SK-N-DZ (cell line): ENCODE data around the gene COL4A2. TPM values are rescaled to one million over a fixed set of nuclear protein-coding genes. Genes with fewer than 3 reads are reported as not detected.

ENCODE experiments used
- DNase-seq: peaks from one replicate; pipeline ENCODE4 v3.0.0-alpha.2; 2015; ENCODE audit warnings: low spot score
- polyA plus RNA-seq, 2 experiments: library from polyadenylated mRNA; depleted of rRNA; stranded (reverse); fragments of >200 nt; gene quantifications; 2 replicates each; pipeline ENCODE4 v1.2.3, GENCODE V29; 2014

COL4A2 gene
- polyA plus RNA-seq (2014; cell fraction: cytosol; rRNA removed) = 65.4 and 81.9 TPM in 2 replicates
- polyA plus RNA-seq (2014; cell fraction: nucleus; rRNA removed) = 108 and 116 TPM in 2 replicates

DNA sequence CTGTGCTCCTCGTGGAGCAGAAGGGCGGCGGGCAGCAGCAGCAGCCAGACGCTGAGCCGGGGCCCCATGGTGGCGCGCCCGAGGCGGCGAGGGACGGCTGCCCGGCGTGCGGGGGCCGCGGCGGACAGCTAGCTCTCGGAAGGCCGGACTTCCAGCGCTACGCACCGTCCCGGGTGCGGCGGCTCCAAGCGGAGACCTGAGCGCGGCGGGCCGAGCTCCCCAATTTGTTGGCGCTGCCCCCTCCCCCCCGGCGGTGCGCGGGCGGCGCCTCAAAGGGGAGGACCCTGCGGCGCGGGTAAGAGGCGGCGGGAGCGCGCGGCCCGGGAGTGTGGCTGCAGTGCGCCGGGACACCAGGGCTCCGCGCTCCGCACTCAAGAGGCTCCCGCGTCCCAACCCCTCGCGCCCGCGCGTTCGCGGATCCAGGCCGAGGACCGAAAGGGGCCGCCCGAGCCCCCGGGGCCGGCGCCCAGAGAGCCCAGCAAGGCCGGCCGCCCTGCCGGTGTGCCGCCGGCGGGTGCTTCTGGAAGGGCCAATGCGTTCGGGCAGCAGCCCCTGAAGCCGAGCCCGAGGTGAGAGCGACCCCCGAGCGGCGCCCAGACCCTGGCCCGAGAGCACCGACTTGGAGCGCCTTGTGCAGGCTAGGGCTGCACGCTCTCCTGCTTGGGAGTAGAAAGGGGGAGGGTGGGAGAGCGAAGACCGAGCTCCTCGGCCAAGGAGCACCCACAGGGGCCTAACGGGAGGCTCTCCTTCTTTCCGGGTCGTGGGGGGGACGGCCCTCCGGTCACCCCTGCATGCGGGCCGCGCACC lies at the start of gene COL4A2, which contains the start of gene COL4A1:
Gene COL4A2, plus strand, starts transcription at position 325 of the 807 bp plus-strand sequence. CDS start 620 bp downstream, outside the sequence.
Gene COL4A1, minus strand, starts transcription at position 198 of the 807 bp plus-strand sequence. Its CDS starts 130 bp downstream, at position 68.
- peak; percentile 53 for DNase-seq

DNA sequence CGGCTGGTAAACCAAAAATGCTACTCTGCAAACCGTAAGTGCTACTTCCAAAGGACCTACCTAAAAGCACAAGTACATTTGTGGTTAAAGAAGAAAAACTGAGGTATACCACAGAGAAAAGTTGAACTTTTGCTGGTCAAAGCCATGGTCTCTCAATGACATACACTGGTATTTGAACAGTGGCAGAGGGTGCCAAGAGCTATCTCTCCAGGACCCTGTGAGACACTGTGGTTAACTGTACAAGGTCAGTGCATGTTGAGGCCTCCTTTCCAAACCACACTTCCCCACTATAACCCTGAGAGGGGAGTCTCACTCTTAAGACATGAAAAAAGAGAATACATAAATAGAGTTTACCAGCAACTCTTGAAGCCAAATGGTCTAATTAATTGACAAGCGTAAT lies 49.7 kb upstream of the COL4A2 start:
- DNase-seq = no peak

DNA sequence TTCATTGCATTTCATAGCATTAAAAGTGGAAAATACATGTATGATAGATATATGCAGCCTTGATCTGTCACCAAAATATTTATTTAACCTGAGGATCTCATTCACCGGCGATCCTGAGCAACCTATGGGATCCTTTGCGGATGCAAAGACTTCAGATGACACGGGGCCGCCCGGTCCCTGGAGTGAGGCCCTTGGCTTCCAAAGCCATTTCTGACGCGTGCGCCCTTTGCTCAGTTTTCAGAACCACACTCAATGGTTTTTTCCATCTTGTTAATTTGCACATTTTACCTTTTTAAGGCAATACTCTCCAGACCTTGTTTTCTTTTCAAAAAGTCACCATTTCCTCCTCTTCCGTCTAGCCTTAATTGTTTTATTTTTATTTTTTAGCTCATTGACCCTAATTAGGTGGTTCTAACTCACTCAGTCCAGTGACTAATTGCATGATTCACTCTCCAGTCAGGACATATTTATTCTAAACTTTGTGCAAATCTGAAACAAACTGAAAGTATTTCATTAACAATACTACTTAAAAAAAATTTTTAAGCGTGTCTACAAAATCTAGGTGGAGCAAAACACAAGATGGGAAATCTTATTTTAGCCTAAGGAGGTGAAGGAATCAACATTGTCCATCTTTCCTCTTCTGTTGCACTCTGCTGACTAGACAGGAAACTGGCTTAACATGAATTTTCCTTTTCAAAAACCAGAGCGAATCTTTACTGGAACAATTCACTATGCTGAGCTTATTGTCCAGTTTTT lies 48.0 kb upstream of the COL4A2 start:
- DNase-seq = no peak

DNA sequence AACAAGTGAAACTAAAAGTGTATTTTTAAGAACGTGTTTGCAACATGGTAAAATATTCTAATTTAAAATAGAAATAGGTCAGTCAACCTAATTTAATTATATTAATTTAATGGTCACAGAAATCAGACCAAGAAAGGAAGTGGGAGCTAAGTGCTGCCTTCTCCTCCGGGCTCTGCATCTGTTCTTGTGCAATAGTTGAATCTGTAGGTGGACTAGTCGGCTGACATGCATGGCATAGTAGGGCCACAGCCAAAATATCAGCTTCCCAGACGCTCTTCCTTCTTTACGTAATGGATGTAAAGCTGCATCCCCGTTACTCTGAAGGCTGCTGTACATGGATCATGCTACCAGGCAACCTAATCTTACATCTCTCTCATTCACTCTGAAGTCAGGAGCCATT lies 47.4 kb upstream of the COL4A2 start:
- no peak for DNase-seq

DNA sequence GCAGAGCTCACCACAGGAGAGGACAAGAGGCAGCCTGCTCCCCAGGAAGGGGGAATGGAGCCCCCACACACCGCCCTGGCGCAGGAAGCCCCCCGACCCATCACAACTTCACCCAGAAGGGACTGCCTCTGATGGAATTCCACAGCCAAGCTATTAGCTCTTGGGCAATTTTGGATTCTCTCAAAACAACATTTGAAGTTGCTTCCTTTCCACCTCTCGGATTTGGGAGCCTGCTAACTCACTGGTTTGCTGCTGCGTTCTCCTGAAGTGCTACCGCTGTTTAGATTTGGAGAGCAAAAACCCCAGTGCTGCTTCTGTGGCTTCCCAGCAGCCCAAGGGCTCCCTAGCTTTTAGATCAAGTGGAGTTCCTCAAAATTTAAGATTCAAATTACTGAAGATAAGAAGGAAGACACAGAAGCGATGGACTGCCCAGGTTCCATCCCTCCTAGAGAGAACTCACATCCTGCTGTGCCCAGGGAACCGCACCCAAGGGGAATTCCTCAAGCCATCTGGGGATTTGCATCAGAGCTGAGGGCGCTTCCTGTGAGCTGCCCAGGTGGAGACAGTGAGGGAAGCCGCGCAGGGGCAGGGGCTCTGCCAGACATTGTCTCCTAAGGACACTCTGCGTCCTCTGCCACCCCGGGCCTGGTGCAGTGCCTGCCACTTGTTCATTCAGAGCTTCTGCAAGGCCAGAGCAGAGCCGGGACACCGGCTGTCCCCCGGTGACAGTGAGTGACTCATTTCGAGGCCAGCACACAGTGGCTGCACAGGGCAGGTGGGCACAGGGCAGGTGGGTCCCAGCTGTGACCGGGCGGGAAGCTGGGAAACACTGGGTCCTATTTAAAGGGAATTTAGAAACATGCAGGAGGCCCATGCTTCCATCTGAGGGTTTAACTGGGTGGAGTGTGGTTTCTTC lies 45.7 kb upstream of the COL4A2 start:
- DNase-seq = no peak

DNA sequence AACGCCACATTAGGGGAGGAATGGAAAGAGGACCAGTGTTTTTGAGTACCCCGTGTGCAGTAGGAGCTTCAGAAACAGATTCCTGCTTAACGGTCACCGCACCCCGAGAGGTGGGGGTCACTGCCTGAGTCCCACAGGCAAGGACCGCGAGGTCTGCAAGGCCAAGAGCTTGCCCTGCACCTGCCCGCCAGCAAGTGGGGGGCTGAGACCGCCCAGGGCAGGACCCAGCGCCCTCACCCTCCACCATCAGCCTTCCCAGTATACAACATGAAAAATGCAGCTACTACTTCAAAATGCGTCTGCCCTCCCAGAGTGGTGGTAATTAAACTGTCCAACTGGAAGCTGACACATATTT lies 45.0 kb upstream of the COL4A2 start:
- DNase-seq = no peak

DNA sequence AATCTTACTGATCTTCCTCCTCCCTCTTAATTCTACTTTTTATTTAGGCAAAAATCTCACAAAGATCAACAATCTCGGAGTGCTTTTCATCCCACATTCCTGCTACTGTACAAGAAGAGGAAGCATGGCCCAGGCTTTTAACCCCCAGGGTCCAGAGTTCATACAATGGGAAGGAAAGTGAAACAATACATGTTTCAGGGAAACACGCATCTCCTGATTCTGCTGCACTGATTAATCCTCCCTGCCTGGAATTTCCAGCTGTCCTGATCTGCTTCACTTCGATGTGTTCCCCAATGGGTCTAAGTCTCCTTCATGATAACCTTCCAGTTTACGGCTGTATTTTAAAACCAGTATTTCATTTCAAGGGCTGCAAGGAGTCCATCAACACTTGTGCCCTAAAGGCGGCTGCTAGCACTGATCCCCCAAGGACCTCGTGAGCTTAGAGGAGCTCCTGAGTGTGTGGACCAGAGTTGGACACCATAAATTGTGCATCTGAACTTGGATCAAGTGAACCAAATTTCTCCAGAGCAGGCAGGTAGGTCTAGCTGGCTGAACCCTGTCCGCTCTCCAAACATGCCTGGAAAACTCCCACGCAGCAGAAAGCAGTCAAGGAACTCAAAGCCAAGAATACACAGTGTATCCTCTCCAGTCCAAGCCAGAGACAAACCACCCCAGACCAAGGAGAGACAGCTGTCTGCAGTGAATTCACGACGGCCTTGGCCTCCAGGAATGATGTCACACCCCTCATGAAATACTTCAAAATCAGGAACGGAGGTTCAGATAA lies 44.4 kb upstream of the COL4A2 start:
- no peak for DNase-seq

DNA sequence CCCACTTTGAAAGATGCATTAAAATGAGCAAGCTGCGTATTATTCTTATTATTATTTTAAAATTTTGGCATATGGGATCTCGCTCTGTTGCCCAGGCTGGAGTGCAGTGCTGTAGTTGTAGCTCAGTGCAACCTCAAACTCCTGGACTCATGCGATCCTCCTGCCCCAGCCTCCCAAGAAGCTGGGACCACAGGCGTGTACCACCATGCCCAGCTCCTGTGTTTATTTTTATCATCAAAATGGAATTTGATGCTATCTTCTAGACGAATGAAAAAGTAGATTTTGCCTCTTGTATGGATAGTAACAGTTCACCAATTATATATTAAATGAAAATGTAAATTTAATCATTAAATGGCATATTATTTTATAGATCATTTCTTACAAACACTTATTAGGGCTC lies 43.7 kb upstream of the COL4A2 start:
- no peak for DNase-seq

DNA sequence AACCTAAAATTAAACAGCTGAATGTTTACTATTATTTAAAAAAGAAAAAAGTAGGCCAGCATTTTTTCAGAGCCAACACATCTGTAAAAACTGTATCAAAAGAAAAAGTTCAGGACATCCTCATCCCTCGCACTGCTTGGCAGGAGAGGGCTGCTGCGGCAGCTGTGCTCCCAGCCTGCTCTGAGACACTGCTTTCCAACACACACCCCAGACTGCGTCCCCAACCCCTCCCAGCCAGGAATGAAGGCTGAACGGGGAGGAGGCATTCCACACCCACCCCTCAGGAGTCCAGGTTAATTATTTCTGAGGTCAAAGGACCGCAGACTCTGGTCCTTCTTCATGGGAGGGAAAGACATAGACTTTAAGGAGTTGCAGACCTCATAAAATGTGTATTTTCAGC lies 43.2 kb upstream of the COL4A2 start:
- no peak for DNase-seq

DNA sequence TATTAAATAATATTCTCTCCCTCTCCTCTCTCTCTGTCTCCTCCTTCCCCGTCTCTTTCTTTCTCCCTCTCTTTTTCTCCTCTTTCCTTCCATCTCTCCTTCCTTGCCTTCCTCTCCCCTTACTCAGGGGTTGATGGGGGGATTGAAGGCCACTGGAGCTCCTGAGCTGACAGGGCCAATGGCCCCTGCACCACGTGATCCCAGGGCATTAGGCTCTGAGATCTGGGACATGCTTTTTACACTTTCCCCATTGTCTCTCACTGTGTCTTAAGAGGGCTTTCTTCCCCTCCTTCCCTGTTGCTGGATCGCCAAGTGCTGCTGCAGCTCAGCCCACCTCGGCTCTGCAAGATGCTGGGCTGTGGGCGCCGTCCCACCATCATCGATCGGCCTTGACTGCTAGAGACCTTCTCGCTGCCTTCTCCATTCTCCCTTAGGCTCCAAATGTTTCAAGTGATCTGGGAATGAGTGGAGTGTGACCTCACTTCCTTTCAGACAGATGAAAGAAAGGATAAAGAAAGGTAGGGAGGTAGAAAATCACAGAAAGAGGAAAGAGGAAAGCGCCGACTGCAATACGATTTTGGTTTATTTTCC lies 42.3 kb upstream of the COL4A2 start:
- DNase-seq = no peak

DNA sequence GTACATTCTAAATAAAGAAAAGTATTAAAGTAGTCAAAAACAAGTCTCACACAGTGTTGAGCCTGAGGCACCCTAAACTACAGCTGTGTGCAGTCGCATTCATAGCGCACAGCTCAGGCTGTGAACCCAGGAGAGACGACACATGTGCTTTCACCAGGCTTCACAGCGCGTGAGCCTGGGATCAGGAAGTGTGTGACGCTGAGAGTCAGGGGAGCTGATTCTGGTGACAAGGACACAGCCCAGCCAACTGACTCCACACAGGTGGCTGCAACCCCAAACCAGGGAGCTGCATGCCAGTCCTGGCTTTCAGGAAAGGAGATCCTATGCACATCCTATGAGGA lies 41.8 kb upstream of the COL4A2 start:
- DNase-seq = peak; percentile 41

DNA sequence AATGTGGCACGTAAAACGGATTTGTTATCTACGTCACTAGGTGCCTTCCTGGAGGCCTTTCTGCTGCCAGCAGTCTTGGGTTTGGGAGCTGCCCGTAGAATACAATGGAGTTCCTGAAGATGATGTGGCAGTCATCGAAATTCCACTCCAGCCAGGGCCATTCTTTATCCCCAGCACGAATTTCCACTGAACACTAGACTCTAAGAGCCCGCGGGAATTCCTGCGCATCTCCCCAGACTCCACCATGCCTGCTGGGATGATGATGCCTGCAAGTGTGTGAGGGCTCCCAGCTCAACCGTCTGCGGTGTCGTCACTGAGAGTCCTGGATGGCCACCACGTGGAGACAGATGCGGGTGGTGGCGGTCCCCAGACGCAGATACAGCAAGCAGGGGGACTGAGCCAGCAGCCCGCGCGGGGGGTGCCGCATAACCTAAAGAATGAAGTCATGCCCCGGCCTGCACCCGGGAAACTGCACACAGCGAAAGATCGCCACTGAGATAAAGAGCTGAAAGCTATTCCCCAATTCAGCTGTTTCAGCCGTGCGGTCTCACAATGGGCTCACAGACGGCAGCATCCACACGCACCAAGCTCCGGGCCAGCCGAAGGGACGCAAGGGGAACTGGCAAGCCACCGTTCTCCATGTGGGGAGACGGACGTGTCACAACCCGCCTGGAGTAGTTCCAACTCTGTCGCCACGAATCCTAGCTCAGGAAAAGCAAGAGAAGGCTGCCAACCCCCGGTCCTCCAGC lies 41.2 kb upstream of the COL4A2 start:
- DNase-seq = peak; percentile 59

DNA sequence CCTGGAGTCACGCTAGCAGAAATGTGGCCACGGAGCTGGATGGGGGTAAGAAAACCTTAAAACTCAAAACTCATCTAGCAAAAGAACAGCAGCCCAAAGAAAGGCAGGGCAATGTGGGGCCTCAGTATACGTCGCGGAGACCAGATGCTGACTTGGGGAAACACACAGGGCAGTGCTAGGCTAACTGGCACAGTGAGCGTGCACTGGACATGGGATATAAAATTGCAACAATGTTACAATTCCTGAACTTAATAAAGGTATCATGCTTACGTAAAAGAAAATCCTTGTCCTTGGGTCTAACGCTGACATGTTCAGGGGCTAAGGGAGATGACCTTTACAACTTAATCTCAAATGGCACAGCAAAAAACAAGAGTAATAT lies 40.7 kb upstream of the COL4A2 start:
- DNase-seq = no peak

DNA sequence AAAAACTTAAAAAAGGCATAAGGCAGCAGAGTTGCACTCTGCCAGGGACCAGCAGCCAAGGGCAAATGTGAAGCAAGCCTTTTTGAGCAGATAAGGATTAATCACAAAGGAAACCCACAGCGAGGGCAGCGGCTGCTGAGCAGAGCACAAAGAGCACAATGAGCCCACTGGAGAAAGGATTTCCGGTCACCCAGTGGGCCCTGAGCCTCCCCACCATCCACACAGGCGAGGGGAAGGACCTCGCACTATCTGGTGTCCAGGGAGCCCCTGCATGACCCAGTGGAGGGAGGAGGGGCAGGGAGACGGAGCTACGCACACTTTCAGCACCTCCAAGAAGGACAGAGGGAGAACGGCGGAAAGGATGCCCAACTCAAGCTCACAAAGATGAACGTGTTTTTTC lies 40.1 kb upstream of the COL4A2 start:
- DNase-seq = no peak

DNA sequence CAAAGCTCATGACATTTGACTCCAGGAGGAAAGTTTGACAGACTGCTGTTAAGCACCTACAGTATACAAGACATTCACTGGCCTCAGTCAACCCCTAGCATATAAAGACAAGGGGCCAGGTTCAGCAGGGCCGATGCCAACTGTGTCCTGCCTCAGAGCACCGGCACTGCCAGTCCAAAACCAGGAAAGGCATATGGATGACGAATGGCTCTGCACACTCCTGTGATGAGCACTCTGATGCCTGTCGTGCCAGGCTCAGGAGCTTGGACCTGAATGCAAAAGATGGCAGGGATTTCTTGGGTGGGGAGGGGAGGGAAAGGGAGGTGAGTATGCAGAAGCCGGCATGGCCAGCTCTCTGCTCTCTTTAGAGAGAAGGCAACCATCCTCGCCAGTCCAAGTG lies 39.0 kb upstream of the COL4A2 start:
- no peak for DNase-seq

DNA sequence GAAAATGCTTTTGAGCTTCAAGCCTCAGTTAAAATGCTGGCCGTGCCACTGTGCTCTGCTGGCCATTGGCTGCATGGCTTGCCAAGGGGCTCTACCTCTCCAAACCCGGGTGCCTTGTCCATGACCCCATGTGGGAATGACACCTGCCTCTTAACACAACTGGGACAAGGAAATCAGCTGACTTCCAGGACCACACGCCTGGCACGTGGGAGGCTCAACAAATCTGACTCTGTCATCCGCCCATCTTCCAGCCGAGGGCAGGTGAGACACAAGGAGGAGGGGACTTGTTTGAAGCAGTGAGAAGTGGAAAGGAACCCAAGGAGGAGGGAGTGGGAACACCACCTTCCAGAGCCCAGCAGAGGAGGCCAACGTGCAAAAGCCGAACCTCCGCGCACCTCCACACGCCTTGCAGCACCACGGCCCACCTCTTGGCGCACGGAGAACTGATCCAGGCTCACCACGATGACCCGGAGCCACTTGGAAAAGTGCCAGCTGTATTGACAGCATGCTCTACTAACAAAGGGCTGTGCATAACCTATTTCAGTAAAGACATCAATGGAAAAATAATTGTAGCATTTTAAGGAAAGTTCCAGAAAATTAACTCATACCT lies 38.4 kb upstream of the COL4A2 start:
- DNase-seq = no peak

DNA sequence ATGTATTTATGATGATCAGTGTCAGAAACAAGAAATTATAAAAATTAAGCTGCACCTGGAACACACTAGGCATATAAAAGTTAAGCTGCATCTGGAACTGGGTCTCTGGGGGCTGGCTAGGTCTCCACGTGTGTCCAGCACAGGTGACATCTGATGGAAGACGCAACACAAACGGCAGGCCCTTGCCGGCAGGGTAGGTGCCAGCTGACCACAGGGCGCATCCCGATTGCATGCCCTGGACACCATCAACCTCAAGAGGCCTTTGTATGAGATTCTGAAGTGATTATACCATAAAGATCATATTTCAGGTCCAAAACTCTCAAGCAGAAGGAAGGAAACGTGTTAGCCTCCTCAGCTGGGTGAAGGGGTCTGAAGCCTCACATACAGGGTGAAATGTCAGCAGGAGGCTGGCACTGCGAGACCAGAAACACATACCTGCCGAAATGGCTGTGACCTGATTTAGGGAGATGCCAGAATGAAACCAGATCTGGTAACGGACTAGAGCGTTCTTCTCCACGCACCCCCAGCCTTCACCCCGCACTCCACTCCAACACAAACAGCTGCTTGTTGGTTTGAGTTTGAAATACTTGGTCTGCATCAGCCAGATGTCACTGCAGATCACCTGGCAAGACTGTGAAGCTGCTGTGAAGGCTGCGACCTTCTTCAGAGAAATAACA lies 37.4 kb upstream of the COL4A2 start:
- no peak for DNase-seq

DNA sequence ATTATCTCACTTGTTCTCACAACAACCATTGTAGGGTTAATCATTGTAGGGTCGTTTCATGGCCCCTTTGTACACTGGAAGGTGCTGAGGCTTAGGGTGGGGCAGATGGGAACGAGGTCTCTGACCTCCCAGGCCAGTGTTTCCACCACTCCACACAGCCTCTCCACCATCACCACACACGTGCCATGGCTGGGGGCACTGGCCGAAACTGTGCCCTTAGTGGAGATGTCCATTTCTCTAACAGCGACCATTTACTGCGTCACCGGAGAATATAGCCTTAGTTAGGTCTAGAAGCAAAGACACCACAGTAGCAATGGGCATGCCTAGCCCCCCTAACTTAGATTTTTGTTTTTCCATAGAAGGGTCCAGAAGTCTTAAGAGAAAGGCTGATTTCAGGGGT lies 36.6 kb upstream of the COL4A2 start:
- no peak for DNase-seq

DNA sequence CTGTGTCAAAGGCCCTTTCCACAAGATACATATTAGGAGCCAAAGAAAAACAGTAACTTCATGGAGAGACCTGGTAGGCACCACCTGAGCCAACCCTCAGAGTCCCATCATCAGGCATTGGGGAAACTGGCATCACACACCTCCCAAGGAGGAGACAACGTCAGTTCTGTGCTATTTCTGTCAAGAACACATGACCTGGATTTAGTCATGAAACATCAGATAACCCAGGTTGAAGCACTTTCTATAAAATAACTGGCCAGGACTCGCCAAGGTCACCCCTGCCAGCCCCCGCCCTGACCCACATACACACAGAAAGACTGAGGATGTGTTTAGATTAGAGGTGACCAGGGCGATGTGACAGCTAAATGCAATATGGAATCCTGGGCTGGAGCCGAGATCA lies 35.8 kb upstream of the COL4A2 start:
- no peak for DNase-seq
